Small intestine (tissue), 7 donors: ENCODE data around the gene C3orf80. TPM values are rescaled to one million over a fixed set of nuclear protein-coding genes. Genes with fewer than 3 reads are reported as not detected.

Source experiments
- DNase-seq, 2 donors: peaks; one replicate each; pipeline versions ENCODE4 v3.0.0 to v3.0.0-alpha.2; 2013
- FAIRE-seq: peaks from 2 replicates; lab custom pipeline; 2012; peaks lifted over from hg19 to GRCh38; lab: Jason Lieb, UNC
- H3K27ac ChIP-seq, 3 donors: one replicate each; pipeline ENCODE4 v1.5.1; 2013; ENCODE audit warnings: low read length in 2 of 3, mild to moderate bottlenecking in 2 of 3, control low read depth in 1 of 3, inconsistent platforms in 1 of 3, low read depth in 1 of 3, moderate library complexity in 1 of 3
- H3K27me3 ChIP-seq, 3 donors: one replicate each; pipeline ENCODE4 v1.6.1; 2013; ENCODE audit warnings: low read length in 3 of 3, inconsistent platforms in 1 of 3; ENCODE audit not compliant: control insufficient read depth in 3 of 3, insufficient read depth in 3 of 3
- H3K36me3 ChIP-seq, 3 donors: one replicate each; pipeline ENCODE4 v1.6.1; 2013; ENCODE audit warnings: low read length in 3 of 3, inconsistent platforms in 1 of 3, low read depth in 1 of 3, mild to moderate bottlenecking in 1 of 3, moderate library complexity in 1 of 3; ENCODE audit not compliant: control insufficient read depth in 3 of 3, insufficient read depth in 2 of 3
- H3K4me1 ChIP-seq, 3 donors: one replicate each; pipeline ENCODE4 v1.6.1; 2013; ENCODE audit warnings: low read length in 2 of 3, inconsistent platforms in 1 of 3, low read depth in 1 of 3, mild to moderate bottlenecking in 1 of 3, moderate library complexity in 1 of 3; ENCODE audit not compliant: control insufficient read depth in 3 of 3, insufficient read depth in 2 of 3
- H3K4me3 ChIP-seq, 3 donors: one replicate each; pipeline ENCODE4 v1.5.1; 2013; ENCODE audit warnings: low read length in 3 of 3, control low read depth in 1 of 3, inconsistent platforms in 1 of 3, low read depth in 1 of 3, mild to moderate bottlenecking in 1 of 3, moderate library complexity in 1 of 3
- H3K9me3 ChIP-seq, 2 donors: one replicate each; pipeline ENCODE4 v1.6.1; 2013; ENCODE audit warnings: low read depth in 1 of 2, low read length in 1 of 2; ENCODE audit not compliant: control insufficient read depth in 2 of 2, insufficient read depth in 1 of 2
- WGBS, 3 donors: extraction: QIAGEN DNeasy Blood & Tissue Kit; methylation state at CpG; one replicate each; pipeline ENCODE4 v1.1.7; 2013; 5-methylcytosine and 5-hydroxymethylcytosine counted together
- polyA plus RNA-seq, 4 donors: library from polyadenylated mRNA; stranded (reverse) in 3 of 4; unstranded in 1 of 4; fragments of 200-250 nt in 3 of 4; fragments of 120-200 nt in 1 of 4; gene quantifications; one replicate each; pipeline versions ENCODE4 v1.2.1 to v1.2.3, GENCODE V29; 2013
- donor health status: healthy with polysubstance abuse.
- donor health status: control.
- donor health status: control.
- donor health status: Bipolar disorder and iron deficiency.
- donor health status: healthy.

The C3orf80 gene
- polyA plus RNA-seq, 4 donors, result 0.54 to 0.92 (median 0.86) TPM; not detected in 1

- Histone ChIP-seq H3K27me3 (no peaks in the 10 kb centered on the region), H3K36me3 (no peaks in the 10 kb centered on the region), H3K27ac (no peak overlapping the region), H3K4me1 (peaks cover 2 to 32% (median 5%) of the 10 kb centered on the region in 3 donors), H3K9me3 (peaks cover 0 to 5% of the 10 kb centered on the region in 2 donors), H3K4me3 (no peak overlapping the region)
- FAIRE-seq (no peak), DNase-seq (no peak)
- WGBS, 3 donors, result 58 to 88% (median 77%) methylated on average over 3 of the region's 3 CpGs
Measured at GRCh38 chr3:160184655-160185054, 40.6 kb upstream of the C3orf80 start.

GRCh38 chr3:160185751-160186150 is 39.5 kb upstream of the C3orf80 start:
- peaks cover 0 to 5% of the 10 kb centered on the region in 2 donors for H3K9me3 ChIP-seq
- H3K4me1 ChIP-seq, result peaks cover 2 to 27% (median 5%) of the 10 kb centered on the region in 3 donors
- peak; percentile 89 to 96 for DNase-seq
- no peaks in the 10 kb centered on the region for H3K27me3 ChIP-seq
- no peak overlapping the region for H3K4me3 ChIP-seq
- no peak for FAIRE-seq
- H3K36me3 ChIP-seq, result no peaks in the 10 kb centered on the region
- H3K27ac ChIP-seq, result peak overlapping the region in 2 of 3 donors; percentile 61 to 70

GRCh38 chr3:160187288-160187687 is 37.9 kb upstream of the C3orf80 start:
- H3K4me1 ChIP-seq, result peaks cover 2 to 22% (median 5%) of the 10 kb centered on the region in 3 donors
- H3K36me3 ChIP-seq, result no peaks in the 10 kb centered on the region
- H3K9me3 ChIP-seq, result peaks cover 0 to 5% of the 10 kb centered on the region in 2 donors
- no peak overlapping the region for H3K4me3 ChIP-seq
- no peaks in the 10 kb centered on the region for H3K27me3 ChIP-seq
- FAIRE-seq (no peak), DNase-seq (no peak)
- WGBS, 3 donors, result 84 to 96% (median 96%) methylated on average over 2 of the region's 2 CpGs
- H3K27ac ChIP-seq, result peak overlapping the region in 1 of 3 donors; percentile 61

DNA sequence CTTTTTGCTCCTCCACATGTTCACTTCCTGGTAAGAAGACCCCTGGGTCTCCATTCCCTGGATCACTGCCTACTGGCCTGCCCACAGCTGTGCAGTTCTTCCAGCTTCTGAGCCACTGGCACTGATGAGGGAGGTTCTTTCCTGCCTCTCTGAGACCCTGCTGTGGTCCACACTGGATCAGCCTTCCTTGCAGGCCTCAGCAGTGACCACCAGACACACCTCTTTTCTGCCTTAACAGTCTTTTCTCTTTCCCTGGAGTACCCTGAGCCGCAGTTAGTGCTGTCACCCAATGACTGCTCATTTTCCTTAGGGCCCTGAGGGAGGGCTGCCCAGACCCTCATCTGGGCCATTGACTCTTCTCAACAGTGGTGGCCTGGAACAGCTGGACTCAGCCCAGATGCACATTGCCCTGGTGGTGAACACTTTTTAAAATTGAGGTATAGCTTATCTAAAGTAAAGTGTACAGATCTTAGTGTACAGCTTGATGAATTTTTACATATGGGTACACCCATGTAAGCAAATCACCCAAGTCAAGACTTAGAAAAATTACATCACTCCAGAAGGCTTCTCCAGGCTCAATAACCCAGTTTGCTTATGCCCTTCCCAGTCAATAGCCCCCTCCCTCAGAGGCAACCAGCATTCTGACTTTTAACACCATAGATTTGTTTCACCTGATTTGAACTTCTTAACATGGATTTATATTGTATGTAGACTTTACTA is 32.8 kb upstream of the C3orf80 start:
- H3K4me3 ChIP-seq, result no peak overlapping the region
- WGBS, 3 donors, result 71 to 92% (median 91%) methylated on average over 1 of the region's 1 CpG
- FAIRE-seq (no peak), DNase-seq (no peak)
- H3K27me3 ChIP-seq, result no peaks in the 10 kb centered on the region
- H3K36me3 ChIP-seq, result no peaks in the 10 kb centered on the region
- H3K4me1 ChIP-seq, result no peaks in the 10 kb centered on the region
- H3K27ac ChIP-seq, result no peak overlapping the region
- no peaks in the 10 kb centered on the region for H3K9me3 ChIP-seq

DNA sequence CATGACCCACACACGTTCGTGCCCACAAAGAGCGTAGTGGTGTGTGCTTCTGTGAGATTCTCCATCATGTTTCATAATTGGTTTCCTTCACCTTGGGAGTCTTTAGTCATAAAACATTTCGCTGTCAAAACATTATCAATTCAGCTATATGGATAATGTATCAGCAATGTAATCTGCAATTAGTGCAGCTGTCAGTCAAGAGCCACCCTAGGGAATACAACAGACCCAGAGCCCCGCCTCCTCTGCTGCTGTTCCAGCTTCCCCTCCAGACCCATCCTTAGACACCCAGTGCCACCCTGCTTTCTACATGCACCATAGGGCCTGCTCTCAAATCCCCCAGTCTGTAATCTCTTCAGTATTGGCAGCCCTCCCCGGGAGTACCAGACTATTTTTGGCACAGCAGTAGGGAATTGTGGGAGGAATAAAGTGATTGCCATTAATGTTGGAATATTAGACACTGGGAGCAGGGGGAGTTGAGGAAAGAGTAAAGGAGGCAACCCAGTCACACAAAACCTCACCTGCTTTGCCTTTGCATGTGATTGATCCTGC is 31.5 kb upstream of the C3orf80 start:
- Histone ChIP-seq H3K27ac (no peak overlapping the region), H3K4me1 (no peaks in the 10 kb centered on the region), H3K36me3 (no peaks in the 10 kb centered on the region), H3K4me3 (no peak overlapping the region), H3K9me3 (no peaks in the 10 kb centered on the region), H3K27me3 (no peaks in the 10 kb centered on the region)
- DNase-seq (no peak), FAIRE-seq (no peak)
- 85 to 90% (median 89%) methylated on average over 6 of the region's 6 CpGs for WGBS, 3 donors

- WGBS, 3 donors, result 73 to 92% (median 80%) methylated on average over 1 of the region's 1 CpG
- Histone ChIP-seq H3K27me3 (no peaks in the 10 kb centered on the region), H3K27ac (no peak overlapping the region), H3K9me3 (no peaks in the 10 kb centered on the region), H3K4me1 (no peaks in the 10 kb centered on the region), H3K36me3 (no peaks in the 10 kb centered on the region), H3K4me3 (no peak overlapping the region)
- no peak for FAIRE-seq
- no peak for DNase-seq
Measured at GRCh38 chr3:160194438-160194837, 30.8 kb upstream of the C3orf80 start.

GRCh38 chr3:160195106-160195505 is 30.1 kb upstream of the C3orf80 start:
- no peaks in the 10 kb centered on the region for H3K4me1 ChIP-seq
- DNase-seq, result no peak
- H3K27me3 ChIP-seq, result no peaks in the 10 kb centered on the region
- H3K4me3 ChIP-seq, result no peak overlapping the region
- no peaks in the 10 kb centered on the region for H3K9me3 ChIP-seq
- FAIRE-seq, result no peak
- no peaks in the 10 kb centered on the region for H3K36me3 ChIP-seq
- H3K27ac ChIP-seq, result no peak overlapping the region

- WGBS, 3 donors, result 86% methylated on average over 9 of the region's 9 CpGs
- no peaks in the 10 kb centered on the region for H3K27me3 ChIP-seq
- FAIRE-seq (no peak), DNase-seq (no peak)
- no peak overlapping the region for H3K27ac ChIP-seq
- H3K36me3 ChIP-seq, result no peaks in the 10 kb centered on the region
- H3K9me3 ChIP-seq, result no peaks in the 10 kb centered on the region
- no peaks in the 10 kb centered on the region for H3K4me1 ChIP-seq
- no peak overlapping the region for H3K4me3 ChIP-seq
Measured at GRCh38 chr3:160196511-160197104, 28.6 kb upstream of the C3orf80 start.
